ENCODE data around the gene LEKR1.

Gene LEKR1

DNA sequence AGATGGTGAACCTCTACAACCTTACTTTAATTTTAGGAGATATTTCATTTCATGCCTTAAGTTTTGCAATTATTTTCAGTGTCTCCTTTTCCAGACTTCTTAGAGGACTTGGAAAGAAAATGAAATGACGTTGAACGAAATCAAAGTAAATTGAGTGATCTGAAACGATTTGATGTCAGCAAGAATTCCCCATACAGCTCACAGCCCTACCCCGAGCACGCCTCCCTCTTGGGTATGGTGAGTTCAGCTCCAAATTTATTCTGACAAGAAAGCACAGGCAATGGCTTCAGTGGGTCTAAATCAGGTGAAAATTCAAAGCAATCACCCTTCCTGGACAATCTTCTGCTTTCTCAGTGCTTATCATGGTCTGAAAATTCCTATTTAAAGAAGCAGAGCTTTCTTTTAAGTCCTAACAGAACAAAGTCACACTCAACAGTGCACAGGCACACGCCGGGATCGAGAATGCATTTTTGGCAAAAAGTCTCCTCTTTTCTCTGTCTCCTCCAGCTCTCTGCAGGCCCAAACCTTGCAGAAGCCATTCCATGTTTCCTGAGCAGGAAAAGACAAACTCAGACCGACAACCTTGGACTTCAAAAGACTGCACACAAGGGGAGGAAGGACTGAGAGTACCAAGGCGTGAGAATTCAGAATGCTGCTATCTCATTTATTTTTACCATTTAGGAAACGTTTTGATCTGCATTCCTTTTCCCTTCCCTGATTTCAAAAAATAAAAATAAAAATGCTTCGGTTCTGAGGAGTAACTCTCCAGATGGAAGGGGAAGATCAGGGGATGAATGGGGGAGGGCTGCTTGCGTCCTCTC lies 261.8 kb downstream of the LEKR1 start:
- peaks cover 28% of the 10 kb centered on the region for H3K4me1 ChIP-seq (ENCODE audit: control insufficient read depth, low read depth, low read length)
- no peak overlapping the region for H3K27ac ChIP-seq (ENCODE audit: low read length)
- peaks cover 10% of the 10 kb centered on the region for H3K27me3 ChIP-seq (ENCODE audit: control insufficient read depth, insufficient read depth, low read length)
- H3K9me3 ChIP-seq (ENCODE audit: control insufficient read depth, low read depth, low read length), result no peaks in the 10 kb centered on the region
- H3K4me3 ChIP-seq (ENCODE audit: low read length), result peak overlapping the region; percentile 69
- H3K9ac ChIP-seq (ENCODE audit: low read length), result peak overlapping the region; percentile 84
- no peaks in the 10 kb centered on the region for H3K36me3 ChIP-seq (ENCODE audit: control insufficient read depth, low read depth, low read length)

DNA sequence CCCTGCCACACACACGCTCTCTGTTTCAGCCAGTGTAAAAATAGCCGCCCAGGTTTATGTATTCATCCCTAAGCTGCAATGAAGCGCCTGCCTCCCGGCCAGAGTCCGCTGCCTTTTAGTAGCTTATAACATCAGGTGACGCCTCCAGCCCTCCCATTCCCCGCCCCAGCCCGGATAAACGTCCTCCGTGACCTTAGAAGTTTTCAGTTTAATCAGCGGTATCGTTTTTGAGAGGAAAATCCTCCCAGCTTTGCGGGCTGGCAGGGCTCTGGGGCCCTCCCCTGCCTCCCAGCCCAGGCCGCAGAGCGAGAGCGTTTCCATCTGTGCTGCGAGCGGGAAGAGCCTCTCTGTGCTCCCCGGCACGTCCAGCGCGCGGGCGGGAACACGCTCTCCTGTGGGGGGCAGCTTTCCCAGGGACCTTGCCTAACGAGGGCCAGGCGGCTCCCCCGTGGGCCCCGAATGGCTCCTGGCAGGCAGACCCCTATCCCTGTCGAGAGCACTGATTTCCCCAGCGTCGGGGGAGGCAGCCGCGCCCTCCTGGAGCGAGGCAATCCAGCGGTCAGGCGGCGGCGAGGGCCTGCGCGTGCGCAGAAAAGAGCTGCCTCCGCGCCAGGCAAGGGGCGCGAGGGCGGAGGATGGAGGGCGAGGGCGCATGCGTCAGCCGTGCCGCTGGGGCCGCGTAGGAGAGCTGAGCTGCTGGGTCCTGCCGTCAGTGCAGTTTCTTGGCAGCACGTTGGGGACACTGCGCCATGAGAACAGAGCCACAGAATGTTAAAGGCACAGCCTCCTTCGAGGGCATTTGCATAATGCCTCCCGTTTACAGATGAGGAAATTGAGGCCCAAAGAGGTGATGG lies 262.7 kb downstream of the LEKR1 start:
- peak overlapping the region; percentile 77 for H3K27ac ChIP-seq (ENCODE audit: low read length)
- peak overlapping the region; percentile 84 for H3K9ac ChIP-seq (ENCODE audit: low read length)
- peaks cover 32% of the 10 kb centered on the region for H3K4me1 ChIP-seq (ENCODE audit: control insufficient read depth, low read depth, low read length)
- H3K36me3 ChIP-seq (ENCODE audit: control insufficient read depth, low read depth, low read length), result no peaks in the 10 kb centered on the region
- H3K27me3 ChIP-seq (ENCODE audit: control insufficient read depth, insufficient read depth, low read length), result peaks cover 10% of the 10 kb centered on the region
- no peaks in the 10 kb centered on the region for H3K9me3 ChIP-seq (ENCODE audit: control insufficient read depth, low read depth, low read length)
- H3K4me3 ChIP-seq (ENCODE audit: low read length), result peak overlapping the region; percentile 69

DNA sequence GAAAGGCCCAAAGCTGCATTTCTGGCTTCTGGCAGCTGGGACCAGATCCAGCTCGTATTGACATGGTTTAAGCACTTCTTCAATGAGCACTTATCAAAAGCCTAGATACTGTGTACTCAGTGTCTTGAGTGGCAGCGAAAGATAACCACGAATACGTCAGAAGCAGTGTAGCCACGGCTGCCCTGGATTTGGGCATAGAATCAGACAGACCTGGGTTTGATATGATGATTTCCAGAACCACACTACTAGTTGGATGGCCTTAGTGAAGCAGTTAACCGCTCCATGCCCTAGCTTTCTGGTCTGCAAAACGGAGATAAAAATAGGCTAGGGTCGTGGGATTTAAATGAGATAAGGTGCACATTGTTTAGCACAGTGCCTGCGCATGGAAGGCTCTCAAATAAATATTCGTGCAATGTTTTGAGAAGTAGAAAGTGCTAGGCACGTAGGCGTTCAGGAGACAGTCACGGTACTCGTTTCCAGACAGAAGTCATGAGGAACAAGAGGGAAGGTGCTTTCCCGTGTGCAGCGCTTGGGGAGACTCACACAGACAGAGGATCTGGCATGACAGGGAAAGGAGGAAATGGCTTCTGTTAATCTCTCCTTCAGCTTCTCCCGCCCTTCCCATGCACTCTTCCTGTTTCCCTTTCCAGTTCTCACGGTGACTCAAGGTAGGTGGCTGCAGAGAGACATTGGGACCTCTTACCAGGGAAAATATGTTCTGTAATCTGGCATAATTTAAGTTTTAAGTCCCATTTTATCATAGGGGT lies 263.5 kb downstream of the LEKR1 start:
- Histone ChIP-seq H3K27me3 (ENCODE audit: control insufficient read depth, insufficient read depth, low read length) (peaks cover 10% of the 10 kb centered on the region), H3K4me3 (ENCODE audit: low read length) (peak overlapping the region; percentile 69), H3K9ac (ENCODE audit: low read length) (no peak overlapping the region), H3K4me1 (ENCODE audit: control insufficient read depth, low read depth, low read length) (peaks cover 32% of the 10 kb centered on the region), H3K36me3 (ENCODE audit: control insufficient read depth, low read depth, low read length) (no peaks in the 10 kb centered on the region), H3K9me3 (ENCODE audit: control insufficient read depth, low read depth, low read length) (no peaks in the 10 kb centered on the region), H3K27ac (ENCODE audit: low read length) (no peak overlapping the region)

DNA sequence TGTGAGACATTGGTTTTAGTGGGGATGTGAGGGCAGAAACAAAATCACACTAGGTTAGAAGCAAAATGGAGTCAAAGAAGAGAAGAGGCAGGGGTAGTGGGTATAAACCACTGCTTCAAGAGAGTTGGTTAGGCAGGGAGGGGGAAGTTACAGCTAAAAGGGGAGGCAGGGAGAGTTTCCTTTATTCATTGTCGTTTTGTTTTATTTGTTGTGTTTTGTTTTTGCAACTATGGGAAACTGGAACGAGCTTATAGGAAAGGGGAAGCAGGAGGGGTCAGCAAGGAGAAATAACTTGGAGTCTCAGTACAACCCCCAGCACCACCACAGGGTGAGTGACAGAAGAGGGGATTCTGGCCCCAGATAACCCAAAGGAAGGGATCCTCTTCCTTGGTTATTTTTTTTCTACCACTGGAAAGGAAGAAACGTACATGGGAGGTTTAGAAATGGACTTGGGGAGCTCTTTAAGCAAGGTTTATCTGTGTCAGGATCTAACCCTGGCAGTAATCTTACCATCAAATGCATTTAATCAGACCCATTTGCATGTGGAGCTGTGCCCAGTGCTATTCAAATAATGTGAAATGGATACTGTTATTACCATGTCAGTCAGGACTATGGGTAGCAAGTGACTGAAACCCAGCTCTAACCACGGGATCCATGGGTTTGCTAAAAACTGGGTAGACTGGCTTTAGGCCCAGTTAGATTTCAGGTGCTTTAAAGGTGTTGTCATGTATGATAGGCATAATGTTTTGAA lies 265.1 kb downstream of the LEKR1 start:
- Histone ChIP-seq H3K9me3 (ENCODE audit: control insufficient read depth, low read depth, low read length) (no peaks in the 10 kb centered on the region), H3K27me3 (ENCODE audit: control insufficient read depth, insufficient read depth, low read length) (peaks cover 10% of the 10 kb centered on the region), H3K9ac (ENCODE audit: low read length) (no peak overlapping the region), H3K4me1 (ENCODE audit: control insufficient read depth, low read depth, low read length) (peaks cover 32% of the 10 kb centered on the region), H3K27ac (ENCODE audit: low read length) (no peak overlapping the region), H3K36me3 (ENCODE audit: control insufficient read depth, low read depth, low read length) (no peaks in the 10 kb centered on the region), H3K4me3 (ENCODE audit: low read length) (no peak overlapping the region)

DNA sequence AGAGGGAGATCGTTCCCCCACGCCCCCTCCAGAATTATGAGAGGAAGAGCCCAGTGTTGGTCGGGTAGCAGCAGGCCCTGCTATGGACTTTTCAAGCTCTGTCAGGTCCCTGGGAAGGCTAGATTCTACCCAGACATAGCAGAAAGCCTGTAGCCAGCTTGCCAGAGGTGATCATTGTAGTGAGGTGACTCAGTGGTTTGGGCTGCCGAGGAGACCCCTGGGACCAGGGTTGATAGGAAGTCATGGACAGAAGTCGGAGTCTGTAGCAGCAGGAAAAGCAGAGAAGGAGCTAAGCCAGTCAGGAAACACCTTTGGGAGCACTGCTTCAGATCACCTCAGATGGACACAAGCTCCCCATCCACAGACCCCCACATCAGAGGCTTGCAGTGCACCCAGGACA lies 266.1 kb downstream of the LEKR1 start:
- peaks cover 27% of the 10 kb centered on the region for H3K4me1 ChIP-seq (ENCODE audit: control insufficient read depth, low read depth, low read length)
- no peak overlapping the region for H3K9ac ChIP-seq (ENCODE audit: low read length)
- no peak overlapping the region for H3K4me3 ChIP-seq (ENCODE audit: low read length)
- no peaks in the 10 kb centered on the region for H3K9me3 ChIP-seq (ENCODE audit: control insufficient read depth, low read depth, low read length)
- H3K36me3 ChIP-seq (ENCODE audit: control insufficient read depth, low read depth, low read length), result no peaks in the 10 kb centered on the region
- H3K27me3 ChIP-seq (ENCODE audit: control insufficient read depth, insufficient read depth, low read length), result peaks cover 10% of the 10 kb centered on the region
- H3K27ac ChIP-seq (ENCODE audit: low read length), result no peak overlapping the region

DNA sequence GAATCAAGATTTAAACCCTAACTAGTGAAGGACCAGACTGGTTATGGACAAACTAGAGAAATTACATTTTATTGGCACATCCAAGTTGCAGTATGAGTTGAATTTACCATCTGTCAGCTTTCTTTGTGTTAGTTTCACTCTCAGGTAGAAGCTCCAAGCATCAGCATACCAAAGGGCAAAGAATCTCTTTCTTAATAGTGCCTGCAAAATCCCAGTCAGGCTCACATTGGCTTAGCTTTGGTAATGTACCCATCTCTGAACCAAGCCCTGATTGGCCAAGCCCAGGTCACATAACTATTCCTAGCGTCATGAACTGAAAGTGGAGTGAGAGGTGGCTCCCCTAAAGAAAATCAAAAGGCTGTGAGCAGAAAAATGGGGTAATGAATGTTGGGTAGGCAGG lies 266.9 kb downstream of the LEKR1 start:
- H3K9me3 ChIP-seq (ENCODE audit: control insufficient read depth, low read depth, low read length), result no peaks in the 10 kb centered on the region
- H3K27ac ChIP-seq (ENCODE audit: low read length), result no peak overlapping the region
- no peak overlapping the region for H3K9ac ChIP-seq (ENCODE audit: low read length)
- H3K36me3 ChIP-seq (ENCODE audit: control insufficient read depth, low read depth, low read length), result no peaks in the 10 kb centered on the region
- no peak overlapping the region for H3K4me3 ChIP-seq (ENCODE audit: low read length)
- H3K4me1 ChIP-seq (ENCODE audit: control insufficient read depth, low read depth, low read length), result peaks cover 18% of the 10 kb centered on the region
- peaks cover 10% of the 10 kb centered on the region for H3K27me3 ChIP-seq (ENCODE audit: control insufficient read depth, insufficient read depth, low read length)

DNA sequence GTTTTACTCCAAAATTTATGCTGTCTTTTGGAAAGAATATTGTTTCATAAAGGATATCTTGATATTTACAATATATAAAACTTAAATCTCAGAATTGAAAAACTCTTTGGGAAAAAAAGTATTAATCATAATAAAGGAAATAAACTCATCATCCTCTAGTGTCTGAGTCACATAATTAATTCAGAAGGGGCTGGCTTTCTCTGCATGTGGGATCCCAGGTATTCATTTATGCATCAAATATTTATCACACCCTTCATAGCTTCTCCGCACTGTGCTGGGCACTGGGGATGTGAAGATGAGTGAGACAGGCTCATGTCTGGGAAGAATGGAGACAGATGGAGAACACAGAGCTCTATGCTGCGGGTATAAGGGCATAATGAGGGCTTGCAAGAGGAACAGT lies 268.1 kb downstream of the LEKR1 start:
- Histone ChIP-seq H3K4me3 (ENCODE audit: low read length) (no peak overlapping the region), H3K4me1 (ENCODE audit: control insufficient read depth, low read depth, low read length) (peaks cover 12% of the 10 kb centered on the region), H3K27ac (ENCODE audit: low read length) (no peak overlapping the region), H3K9ac (ENCODE audit: low read length) (no peak overlapping the region), H3K36me3 (ENCODE audit: control insufficient read depth, low read depth, low read length) (no peaks in the 10 kb centered on the region), H3K9me3 (ENCODE audit: control insufficient read depth, low read depth, low read length) (no peaks in the 10 kb centered on the region), H3K27me3 (ENCODE audit: control insufficient read depth, insufficient read depth, low read length) (peaks cover 10% of the 10 kb centered on the region)

DNA sequence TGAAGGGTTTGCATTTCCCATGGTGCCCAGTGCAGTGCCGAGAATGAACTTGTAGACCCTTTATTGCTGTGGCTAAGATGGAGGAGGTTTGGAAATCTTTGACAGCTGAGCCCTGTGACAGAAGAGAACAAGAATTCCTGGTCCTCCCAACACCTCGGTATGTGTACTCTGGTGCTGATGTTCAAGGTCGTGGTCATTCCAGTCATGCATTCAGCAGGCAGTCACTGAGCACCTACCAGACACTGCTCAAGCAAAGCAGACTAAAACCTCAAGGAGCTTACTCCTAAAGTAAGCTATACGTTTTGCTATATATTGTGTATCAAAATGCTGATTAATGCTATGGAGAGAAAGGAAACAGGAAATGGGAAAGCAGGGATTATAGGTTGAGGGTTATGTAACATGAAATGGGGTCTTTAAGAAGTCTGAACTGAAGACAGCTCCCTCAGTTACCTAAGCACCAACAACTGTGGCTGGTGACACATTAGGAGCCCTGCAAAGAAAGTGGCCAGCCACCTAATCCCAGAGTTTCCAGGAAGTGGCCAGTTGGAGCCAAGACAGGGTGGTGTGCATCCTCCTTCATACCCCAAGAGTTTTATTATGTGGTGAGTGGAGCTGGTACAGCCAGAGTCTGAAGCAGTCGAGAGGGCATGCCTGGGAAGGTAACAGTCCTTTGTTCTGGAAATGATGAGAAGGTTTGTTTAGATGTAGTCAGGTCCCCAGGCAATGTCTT lies 268.8 kb downstream of the LEKR1 start:
- no peaks in the 10 kb centered on the region for H3K9me3 ChIP-seq (ENCODE audit: control insufficient read depth, low read depth, low read length)
- H3K27ac ChIP-seq (ENCODE audit: low read length), result no peak overlapping the region
- H3K9ac ChIP-seq (ENCODE audit: low read length), result no peak overlapping the region
- H3K27me3 ChIP-seq (ENCODE audit: control insufficient read depth, insufficient read depth, low read length), result peaks cover 7% of the 10 kb centered on the region
- no peak overlapping the region for H3K4me3 ChIP-seq (ENCODE audit: low read length)
- no peaks in the 10 kb centered on the region for H3K36me3 ChIP-seq (ENCODE audit: control insufficient read depth, low read depth, low read length)
- peaks cover 9% of the 10 kb centered on the region for H3K4me1 ChIP-seq (ENCODE audit: control insufficient read depth, low read depth, low read length)
